Astrocyte (in vitro differentiated cells and primary cell): ENCODE measurements around the gene CPNE6. TPM values are rescaled to one million over a fixed set of nuclear protein-coding genes. Genes with fewer than 3 reads are reported as not detected.

Experiments used
- DNase-seq: peaks from one replicate; pipeline ENCODE4 v3.0.0-alpha.2; 2010; ENCODE audit warnings: low read depth
- FAIRE-seq: peaks from 2 replicates; lab custom pipeline; 2011; peaks lifted over from hg19 to GRCh38; lab: Jason Lieb, UNC
- H2AFZ ChIP-seq: 2 replicates; pipeline ENCODE4 v1.6.0; 2012; ENCODE audit warnings: low read depth, low read length, inconsistent platforms
- H3K27ac ChIP-seq: 2 replicates; pipeline ENCODE4 v1.5.1; 2011; ENCODE audit warnings: low read depth, low read length, inconsistent platforms
- H3K27me3 ChIP-seq: 2 replicates; pipeline ENCODE4 v1.6.0; 2011; ENCODE audit warnings: low read length, inconsistent platforms; ENCODE audit not compliant: insufficient read depth
- H3K36me3 ChIP-seq: 2 replicates; pipeline ENCODE4 v1.5.1; 2011; ENCODE audit warnings: low read length, inconsistent platforms; ENCODE audit not compliant: insufficient read depth
- H3K4me1 ChIP-seq: 2 replicates; pipeline ENCODE4 v1.5.1; 2011; ENCODE audit warnings: low read length, inconsistent platforms; ENCODE audit not compliant: insufficient read depth
- H3K4me2 ChIP-seq: 2 replicates; pipeline ENCODE4 v1.6.0; 2012; ENCODE audit warnings: low read length, inconsistent platforms
- H3K4me3 ChIP-seq: 2 replicates; pipeline ENCODE4 v1.5.1; 2011; ENCODE audit warnings: low read depth, mild to moderate bottlenecking, low read length, inconsistent platforms; ENCODE audit not compliant: insufficient read depth
- H3K79me2 ChIP-seq: 2 replicates; pipeline ENCODE4 v1.6.0; 2012; ENCODE audit warnings: mild to moderate bottlenecking, low read length, inconsistent platforms; ENCODE audit not compliant: insufficient read depth
- H3K9ac ChIP-seq: 2 replicates; pipeline ENCODE4 v1.6.0; 2012; ENCODE audit warnings: mild to moderate bottlenecking, low read length, inconsistent platforms
- H3K9me3 ChIP-seq: 2 replicates; pipeline ENCODE4 v1.5.1; 2012; ENCODE audit warnings: low read depth, mild to moderate bottlenecking, low read length, inconsistent platforms; ENCODE audit not compliant: insufficient read depth
- H4K20me1 ChIP-seq: 2 replicates; pipeline ENCODE4 v1.6.0; 2012; ENCODE audit warnings: low read length, inconsistent platforms; ENCODE audit not compliant: insufficient read depth
- H3K27ac Mint-ChIP-seq: one replicate; pipeline ENCODE4 v1.8.0; 2021; ENCODE audit warnings: mild to moderate bottlenecking, mixed read lengths; ENCODE audit not compliant: unreplicated experiment
- H3K27me3 Mint-ChIP-seq: one replicate; pipeline ENCODE4 v1.8.0; 2021; ENCODE audit warnings: low read depth, mixed read lengths; ENCODE audit not compliant: unreplicated experiment
- H3K36me3 Mint-ChIP-seq: one replicate; pipeline ENCODE4 v1.8.0; 2021; ENCODE audit warnings: low read depth, mixed read lengths; ENCODE audit not compliant: unreplicated experiment
- H3K4me1 Mint-ChIP-seq: one replicate; pipeline ENCODE4 v1.8.0; 2021; ENCODE audit warnings: low read depth, mixed read lengths; ENCODE audit not compliant: unreplicated experiment
- H3K4me3 Mint-ChIP-seq: one replicate; pipeline ENCODE4 v1.8.0; 2021; ENCODE audit warnings: mild to moderate bottlenecking, moderate library complexity, mixed read lengths; ENCODE audit not compliant: unreplicated experiment
- H3K9me3 Mint-ChIP-seq: one replicate; pipeline ENCODE4 v1.8.0; 2021; ENCODE audit warnings: mild to moderate bottlenecking, mixed read lengths; ENCODE audit not compliant: unreplicated experiment
- EZH2 ChIP-seq: IDR thresholded peaks from 2 replicates; pipeline ENCODE4 v1.6.1; 2012; ENCODE audit warnings: mild to moderate bottlenecking, low read length, inconsistent platforms; ENCODE audit not compliant: insufficient read depth
- total RNA-seq: library from RNA; stranded (reverse); gene quantifications from 2 replicates; pipeline ENCODE4 v1.2.1, GENCODE V29; 2021
- TF ChIP-seq, protein P1 (sequence below): IDR thresholded peaks from 2 replicates; pipeline ENCODE4 v1.5.1; 2011; ENCODE audit warnings: low read depth, mild to moderate bottlenecking, inconsistent platforms, low read length, moderate library complexity; ENCODE audit not compliant: insufficient read depth

Gene CPNE6
- total RNA-seq, 1 donor from 2014 or later, result not detected

DNA sequence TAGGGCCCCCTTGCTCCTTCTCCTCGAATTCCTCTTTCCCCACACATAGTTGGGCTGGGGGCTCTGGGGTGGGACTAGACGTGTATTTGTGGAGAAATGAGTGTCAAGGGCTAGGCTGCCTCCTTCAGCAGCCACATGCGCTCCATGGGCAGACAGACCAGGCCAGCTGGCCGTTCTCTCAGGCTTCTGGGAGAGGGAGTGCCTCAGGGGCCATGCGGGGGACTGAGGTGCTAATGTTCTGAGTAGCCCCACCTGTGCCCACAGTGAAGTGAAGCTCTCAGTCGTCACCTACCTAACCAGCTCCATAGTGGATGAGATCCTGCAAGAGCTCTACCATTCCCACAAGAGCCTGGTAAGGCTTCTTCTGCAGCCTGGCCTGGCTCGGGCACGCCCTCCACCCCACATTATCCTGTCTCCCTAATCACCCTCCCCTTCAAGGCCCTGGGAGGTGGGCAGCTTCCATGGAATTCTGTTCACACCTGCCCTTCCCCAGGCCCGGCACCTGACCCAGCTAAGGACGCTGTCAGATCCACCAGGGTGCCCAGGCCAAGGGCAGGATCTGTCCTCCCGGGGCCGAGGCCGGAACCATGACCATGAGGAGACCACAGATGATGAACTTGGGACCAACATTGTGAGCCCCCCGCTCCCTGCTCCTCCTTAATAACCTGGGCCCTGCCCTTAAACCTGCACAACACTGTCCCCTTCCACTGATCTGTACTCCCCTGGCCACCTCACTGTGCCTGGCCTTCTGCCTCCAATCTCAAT, 9.0 kb upstream of the CPNE6 start:
- no peaks in the 10 kb centered on the region for H3K36me3 Mint-ChIP-seq
- no peaks in the 10 kb centered on the region for H4K20me1 ChIP-seq
- no peak for TF ChIP-seq EZH2
- TF ChIP-seq, protein P1, sequence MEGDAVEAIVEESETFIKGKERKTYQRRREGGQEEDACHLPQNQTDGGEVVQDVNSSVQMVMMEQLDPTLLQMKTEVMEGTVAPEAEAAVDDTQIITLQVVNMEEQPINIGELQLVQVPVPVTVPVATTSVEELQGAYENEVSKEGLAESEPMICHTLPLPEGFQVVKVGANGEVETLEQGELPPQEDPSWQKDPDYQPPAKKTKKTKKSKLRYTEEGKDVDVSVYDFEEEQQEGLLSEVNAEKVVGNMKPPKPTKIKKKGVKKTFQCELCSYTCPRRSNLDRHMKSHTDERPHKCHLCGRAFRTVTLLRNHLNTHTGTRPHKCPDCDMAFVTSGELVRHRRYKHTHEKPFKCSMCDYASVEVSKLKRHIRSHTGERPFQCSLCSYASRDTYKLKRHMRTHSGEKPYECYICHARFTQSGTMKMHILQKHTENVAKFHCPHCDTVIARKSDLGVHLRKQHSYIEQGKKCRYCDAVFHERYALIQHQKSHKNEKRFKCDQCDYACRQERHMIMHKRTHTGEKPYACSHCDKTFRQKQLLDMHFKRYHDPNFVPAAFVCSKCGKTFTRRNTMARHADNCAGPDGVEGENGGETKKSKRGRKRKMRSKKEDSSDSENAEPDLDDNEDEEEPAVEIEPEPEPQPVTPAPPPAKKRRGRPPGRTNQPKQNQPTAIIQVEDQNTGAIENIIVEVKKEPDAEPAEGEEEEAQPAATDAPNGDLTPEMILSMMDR, result no peak
- no peaks in the 10 kb centered on the region for H3K79me2 ChIP-seq
- H3K4me3 ChIP-seq, result no peak overlapping the region
- FAIRE-seq (no peak), DNase-seq (no peak)
- H3K4me1 ChIP-seq, result no peaks in the 10 kb centered on the region
- no peak overlapping the region for H3K9ac ChIP-seq
- no peaks in the 10 kb centered on the region for H3K36me3 ChIP-seq
- H3K9me3 Mint-ChIP-seq, result no peaks in the 10 kb centered on the region
- peaks cover 67% of the 10 kb centered on the region for H3K27me3 Mint-ChIP-seq
- H3K4me3 Mint-ChIP-seq, result no peak overlapping the region
- H3K27ac Mint-ChIP-seq, result no peak overlapping the region
- no peak overlapping the region for H2AFZ ChIP-seq
- H3K27me3 ChIP-seq, result no peaks in the 10 kb centered on the region
- no peaks in the 10 kb centered on the region for H3K9me3 ChIP-seq
- H3K27ac ChIP-seq, result no peak overlapping the region
- H3K4me1 Mint-ChIP-seq, result no peaks in the 10 kb centered on the region
- no peak overlapping the region for H3K4me2 ChIP-seq

DNA sequence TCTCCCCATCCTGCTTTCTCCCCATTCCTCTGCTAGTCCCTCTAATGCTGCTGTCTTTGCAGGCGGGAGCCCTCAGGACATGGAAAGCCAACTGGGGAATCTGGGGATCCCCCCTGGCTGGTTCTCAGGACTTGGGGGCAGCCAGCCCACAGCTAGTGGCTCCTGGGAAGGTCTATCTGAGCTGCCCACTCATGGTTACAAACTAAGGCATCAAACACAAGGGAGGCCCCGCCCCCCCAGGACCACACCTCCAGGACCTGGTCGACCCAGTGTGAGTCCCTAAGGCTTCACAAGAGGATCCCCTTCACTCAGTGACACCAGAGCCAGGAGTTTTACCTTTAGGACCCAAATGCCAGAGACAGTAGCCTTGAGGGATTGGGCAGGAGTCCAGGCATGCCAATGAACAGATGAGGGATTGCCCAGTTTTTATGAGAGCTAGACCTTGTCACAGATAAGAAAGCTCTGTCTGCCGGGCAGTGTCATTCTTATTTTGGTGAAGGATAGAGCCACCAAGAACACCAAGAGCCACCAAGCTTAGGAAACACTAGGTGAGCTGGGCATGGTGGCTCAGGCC, 8.0 kb upstream of the CPNE6 start:
- Histone ChIP-seq H3K9me3 (no peaks in the 10 kb centered on the region), H3K79me2 (no peaks in the 10 kb centered on the region), H3K36me3 (no peaks in the 10 kb centered on the region), H3K27me3 (no peaks in the 10 kb centered on the region), H3K4me2 (no peak overlapping the region), H3K4me1 (no peaks in the 10 kb centered on the region), H2AFZ (no peak overlapping the region), H3K27ac (no peak overlapping the region), H4K20me1 (no peaks in the 10 kb centered on the region), H3K9ac (no peak overlapping the region), H3K4me3 (no peak overlapping the region)
- H3K27me3 Mint-ChIP-seq, result peaks cover 69% of the 10 kb centered on the region
- FAIRE-seq (no peak), DNase-seq (no peak)
- no peak overlapping the region for H3K27ac Mint-ChIP-seq
- no peak overlapping the region for H3K4me3 Mint-ChIP-seq
- H3K36me3 Mint-ChIP-seq, result no peaks in the 10 kb centered on the region
- H3K9me3 Mint-ChIP-seq, result no peaks in the 10 kb centered on the region
- H3K4me1 Mint-ChIP-seq, result no peaks in the 10 kb centered on the region
- no peak for TF ChIP-seq EZH2
- TF ChIP-seq, protein P1, result no peak
